ENCODE data around the gene BMERB1.
A peak's percentile ranks its signal among the peaks of the same experiment; 100 is the strongest.

Gene BMERB1

GRCh38 chr16:15492091-15492740 lies 57.8 kb downstream of the BMERB1 start:
- DNase-seq (ENCODE audit: low read depth), result no peak
- no peak overlapping the region for H3K4me3 ChIP-seq (ENCODE audit: control insufficient read depth, low read depth, low read length)
- TF ChIP-seq CTCF (IDR thresholded peaks at IDR 0.05; ENCODE audit: control insufficient read depth, insufficient read depth, low read depth, low read length, missing control alignments), result no peak

GRCh38 chr16:15493466-15494180 lies 59.2 kb downstream of the BMERB1 start:
- no peak for TF ChIP-seq CTCF (IDR thresholded peaks at IDR 0.05; ENCODE audit: control insufficient read depth, insufficient read depth, low read depth, low read length, missing control alignments)
- peak; percentile 88 for DNase-seq (ENCODE audit: low read depth)
- H3K4me3 ChIP-seq (ENCODE audit: control insufficient read depth, low read depth, low read length), result no peak overlapping the region

- DNase-seq (ENCODE audit: low read depth), result no peak
- no peak for TF ChIP-seq CTCF (IDR thresholded peaks at IDR 0.05; ENCODE audit: control insufficient read depth, insufficient read depth, low read depth, low read length, missing control alignments)
- no peak overlapping the region for H3K4me3 ChIP-seq (ENCODE audit: control insufficient read depth, low read depth, low read length)
Observed at GRCh38 chr16:15494236-15494635, 59.8 kb downstream of the BMERB1 start.

- DNase-seq (ENCODE audit: low read depth), result no peak
- TF ChIP-seq CTCF (IDR thresholded peaks at IDR 0.05; ENCODE audit: control insufficient read depth, insufficient read depth, low read depth, low read length, missing control alignments), result no peak
- no peak overlapping the region for H3K4me3 ChIP-seq (ENCODE audit: control insufficient read depth, low read depth, low read length)
Observed at GRCh38 chr16:15495898-15496297, 61.5 kb downstream of the BMERB1 start.

GRCh38 chr16:15498427-15499175 lies 64.2 kb downstream of the BMERB1 start:
- H3K4me3 ChIP-seq (ENCODE audit: control insufficient read depth, low read depth, low read length), result no peak overlapping the region
- no peak for TF ChIP-seq CTCF (IDR thresholded peaks at IDR 0.05; ENCODE audit: control insufficient read depth, insufficient read depth, low read depth, low read length, missing control alignments)
- no peak for DNase-seq (ENCODE audit: low read depth)

- TF ChIP-seq CTCF (IDR thresholded peaks at IDR 0.05; ENCODE audit: control insufficient read depth, insufficient read depth, low read depth, low read length, missing control alignments), result no peak
- DNase-seq (ENCODE audit: low read depth), result peak; percentile 71
Observed at GRCh38 chr16:15502041-15502725, 67.8 kb downstream of the BMERB1 start.

More at GRCh38 chr16:15502041-15502725, 67.8 kb downstream of the BMERB1 start:
- no peak overlapping the region; the same call in 1 of the 2 replicates for H3K4me3 ChIP-seq (ENCODE audit: control insufficient read depth, low read depth, low read length)
